ENCODE data around the gene SLC4A1. TPM values are rescaled to one million over a fixed set of nuclear protein-coding genes. Genes with fewer than 3 reads are reported as not detected.

SLC4A1 gene
- total and polyA plus RNA-seq, 2 experiments from 2014 or later: not detected

DNA sequence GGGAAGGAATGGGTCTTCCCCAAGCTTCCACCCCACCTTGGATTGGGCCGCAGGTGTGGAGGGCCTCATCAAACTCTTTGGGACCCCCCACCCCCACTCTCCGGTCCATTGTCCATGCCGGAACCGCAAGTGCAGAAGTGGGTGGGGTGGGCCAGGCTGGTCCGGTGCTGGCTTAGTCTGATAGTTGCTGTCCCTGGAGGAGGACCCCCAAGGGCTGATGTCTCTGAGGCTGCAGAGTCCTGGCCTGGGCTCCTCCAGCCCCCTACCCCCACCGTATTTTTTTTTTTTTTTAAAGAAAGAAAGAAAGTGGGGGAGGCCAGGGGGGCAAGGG is 61.1 kb downstream of the SLC4A1 start (continued):
- TF ChIP-seq, protein P1, sequence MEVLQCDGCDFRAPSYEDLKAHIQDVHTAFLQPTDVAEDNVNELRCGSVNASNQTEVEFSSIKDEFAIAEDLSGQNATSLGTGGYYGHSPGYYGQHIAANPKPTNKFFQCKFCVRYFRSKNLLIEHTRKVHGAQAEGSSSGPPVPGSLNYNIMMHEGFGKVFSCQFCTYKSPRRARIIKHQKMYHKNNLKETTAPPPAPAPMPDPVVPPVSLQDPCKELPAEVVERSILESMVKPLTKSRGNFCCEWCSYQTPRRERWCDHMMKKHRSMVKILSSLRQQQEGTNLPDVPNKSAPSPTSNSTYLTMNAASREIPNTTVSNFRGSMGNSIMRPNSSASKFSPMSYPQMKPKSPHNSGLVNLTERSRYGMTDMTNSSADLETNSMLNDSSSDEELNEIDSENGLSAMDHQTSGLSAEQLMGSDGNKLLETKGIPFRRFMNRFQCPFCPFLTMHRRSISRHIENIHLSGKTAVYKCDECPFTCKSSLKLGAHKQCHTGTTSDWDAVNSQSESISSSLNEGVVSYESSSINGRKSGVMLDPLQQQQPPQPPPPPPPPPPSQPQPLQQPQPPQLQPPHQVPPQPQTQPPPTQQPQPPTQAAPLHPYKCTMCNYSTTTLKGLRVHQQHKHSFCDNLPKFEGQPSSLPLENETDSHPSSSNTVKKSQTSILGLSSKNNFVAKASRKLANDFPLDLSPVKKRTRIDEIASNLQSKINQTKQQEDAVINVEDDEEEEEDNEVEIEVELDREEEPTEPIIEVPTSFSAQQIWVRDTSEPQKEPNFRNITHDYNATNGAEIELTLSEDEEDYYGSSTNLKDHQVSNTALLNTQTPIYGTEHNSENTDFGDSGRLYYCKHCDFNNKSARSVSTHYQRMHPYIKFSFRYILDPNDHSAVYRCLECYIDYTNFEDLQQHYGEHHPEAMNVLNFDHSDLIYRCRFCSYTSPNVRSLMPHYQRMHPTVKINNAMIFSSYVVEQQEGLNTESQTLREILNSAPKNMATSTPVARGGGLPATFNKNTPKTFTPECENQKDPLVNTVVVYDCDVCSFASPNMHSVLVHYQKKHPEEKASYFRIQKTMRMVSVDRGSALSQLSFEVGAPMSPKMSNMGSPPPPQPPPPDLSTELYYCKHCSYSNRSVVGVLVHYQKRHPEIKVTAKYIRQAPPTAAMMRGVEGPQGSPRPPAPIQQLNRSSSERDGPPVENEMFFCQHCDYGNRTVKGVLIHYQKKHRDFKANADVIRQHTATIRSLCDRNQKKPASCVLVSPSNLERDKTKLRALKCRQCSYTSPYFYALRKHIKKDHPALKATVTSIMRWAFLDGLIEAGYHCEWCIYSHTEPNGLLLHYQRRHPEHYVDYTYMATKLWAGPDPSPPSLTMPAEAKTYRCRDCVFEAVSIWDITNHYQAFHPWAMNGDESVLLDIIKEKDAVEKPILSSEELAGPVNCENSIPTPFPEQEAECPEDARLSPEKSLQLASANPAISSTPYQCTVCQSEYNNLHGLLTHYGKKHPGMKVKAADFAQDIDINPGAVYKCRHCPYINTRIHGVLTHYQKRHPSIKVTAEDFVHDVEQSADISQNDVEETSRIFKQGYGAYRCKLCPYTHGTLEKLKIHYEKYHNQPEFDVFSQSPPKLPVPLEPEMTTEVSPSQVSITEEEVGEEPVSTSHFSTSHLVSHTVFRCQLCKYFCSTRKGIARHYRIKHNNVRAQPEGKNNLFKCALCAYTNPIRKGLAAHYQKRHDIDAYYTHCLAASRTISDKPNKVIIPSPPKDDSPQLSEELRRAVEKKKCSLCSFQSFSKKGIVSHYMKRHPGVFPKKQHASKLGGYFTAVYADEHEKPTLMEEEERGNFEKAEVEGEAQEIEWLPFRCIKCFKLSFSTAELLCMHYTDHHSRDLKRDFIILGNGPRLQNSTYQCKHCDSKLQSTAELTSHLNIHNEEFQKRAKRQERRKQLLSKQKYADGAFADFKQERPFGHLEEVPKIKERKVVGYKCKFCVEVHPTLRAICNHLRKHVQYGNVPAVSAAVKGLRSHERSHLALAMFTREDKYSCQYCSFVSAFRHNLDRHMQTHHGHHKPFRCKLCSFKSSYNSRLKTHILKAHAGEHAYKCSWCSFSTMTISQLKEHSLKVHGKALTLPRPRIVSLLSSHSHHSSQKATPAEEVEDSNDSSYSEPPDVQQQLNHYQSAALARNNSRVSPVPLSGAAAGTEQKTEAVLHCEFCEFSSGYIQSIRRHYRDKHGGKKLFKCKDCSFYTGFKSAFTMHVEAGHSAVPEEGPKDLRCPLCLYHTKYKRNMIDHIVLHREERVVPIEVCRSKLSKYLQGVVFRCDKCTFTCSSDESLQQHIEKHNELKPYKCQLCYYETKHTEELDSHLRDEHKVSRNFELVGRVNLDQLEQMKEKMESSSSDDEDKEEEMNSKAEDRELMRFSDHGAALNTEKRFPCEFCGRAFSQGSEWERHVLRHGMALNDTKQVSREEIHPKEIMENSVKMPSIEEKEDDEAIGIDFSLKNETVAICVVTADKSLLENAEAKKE (CRISPR knock-in tag; IDR thresholded peaks at IDR 0.05): no peak
- TF ChIP-seq STAT1 (IDR thresholded peaks at IDR 0.05; ENCODE audit: unreplicated experiment): no peak

- peaks cover 47% of the 10 kb centered on the region for H3K36me3 Mint-ChIP-seq (ENCODE audit: low read depth)
- H3K4me3 ChIP-seq: no peak overlapping the region
- peaks cover 17% of the 10 kb centered on the region for H3K36me3 ChIP-seq (ENCODE audit: insufficient read depth)
- H3K27ac Mint-ChIP-seq: peak overlapping the region; percentile 6; the same call in 1 of the 2 replicates
- peaks cover 15% of the 10 kb centered on the region for H4K20me1 ChIP-seq (replicated peaks; ENCODE audit: insufficient read depth)
- no peak overlapping the region; the same call in 1 of the 2 replicates for H3K4me2 ChIP-seq
- ATAC-seq (no peak), DNase-seq (ENCODE audit: low spot score) (peak; percentile 49)
- TF ChIP-seq NANOG (IDR thresholded peaks at IDR 0.05; ENCODE audit: borderline replicate concordance) (no peak), CTCF (conservative IDR thresholded peaks at IDR 0.05; ENCODE audit: low read depth in 2 of 2) (peak; percentile 37 to 49)
- no peaks in the 10 kb centered on the region for H3K9me3 Mint-ChIP-seq
- peak overlapping the region; percentile 76; the same call in 1 of the 2 replicates for H3K27ac ChIP-seq (ENCODE audit: low read depth)
- H3K4me1 Mint-ChIP-seq: peaks cover 37% of the 10 kb centered on the region
- no peaks in the 10 kb centered on the region for H3K27me3 ChIP-seq (ENCODE audit: insufficient read depth)
- no peak overlapping the region for H2AFZ ChIP-seq
- no peak overlapping the region for H3K4me3 Mint-ChIP-seq
- H3K27me3 Mint-ChIP-seq (ENCODE audit: insufficient read depth, low read depth, poor library complexity): peaks cover 21% of the 10 kb centered on the region
- H3K4me1 ChIP-seq (ENCODE audit: insufficient read depth): peaks cover 20% of the 10 kb centered on the region
- peaks cover 27% of the 10 kb centered on the region for H3F3A ChIP-seq (replicated peaks; ENCODE audit: low read depth)
- no peaks in the 10 kb centered on the region for H3K9me2 ChIP-seq (ENCODE audit: insufficient read depth)
- H3K79me2 ChIP-seq (replicated peaks; ENCODE audit: insufficient read depth): no peaks in the 10 kb centered on the region
Observed at GRCh38 chr17:44205962-44206824, 61.7 kb downstream of the SLC4A1 start.

Data from GM23338 (cell line).